WTC11 (cell line): ENCODE results near the gene ZNF593OS. TPM values are rescaled to one million over a fixed set of nuclear protein-coding genes. Genes with fewer than 3 reads are reported as not detected.

Experiments
- ATAC-seq: fragments of 200-7000 bp; cut with Tn5 transposase; 2 replicates; pipeline ENCODE4 v1.10.0; 2021; ENCODE audit warnings: mild to moderate bottlenecking, moderate library complexity
- Bru-seq: library from RNA; stranded (reverse); fragments of 400-500 nt; gene quantifications from one replicate; lab custom pipeline; 2021; lab: Mats Ljungman, UMichigan
- CTCF ChIA-PET: fragments of 300-600 bp; sonication (Branson Sonifier 250); formaldehyde crosslinking; loops from one replicate; lab custom pipeline; 2021; ENCODE audit warnings: antibody characterized with exemption; lab: Charles Lee
- POLR2A ChIA-PET: fragments of 350-600 bp; sonication (Branson Sonifier 250); formaldehyde crosslinking; loops from one replicate; lab custom pipeline; 2021; ENCODE audit warnings: antibody characterized with exemption; lab: Charles Lee
- DNase-seq: peaks from one replicate; pipeline ENCODE4 v3.0.0; 2021; ENCODE audit warnings: low spot score
- H3K27ac Mint-ChIP-seq: 2 replicates; pipeline ENCODE4 v1.8.0; 2021; ENCODE audit warnings: mixed read lengths
- H3K27me3 Mint-ChIP-seq: 2 replicates; pipeline ENCODE4 v1.8.0; 2021; ENCODE audit warnings: low read depth, mild to moderate bottlenecking, moderate library complexity, mixed read lengths
- H3K36me3 Mint-ChIP-seq: 2 replicates; pipeline ENCODE4 v1.8.0; 2021; ENCODE audit warnings: mixed read lengths
- H3K4me1 Mint-ChIP-seq: 2 replicates; pipeline ENCODE4 v1.8.0; 2022; ENCODE audit warnings: mixed read lengths
- H3K4me3 Mint-ChIP-seq: 2 replicates; pipeline ENCODE4 v1.8.0; 2021; ENCODE audit warnings: mild to moderate bottlenecking, moderate library complexity, mixed read lengths
- H3K9me3 Mint-ChIP-seq: 2 replicates; pipeline ENCODE4 v1.8.0; 2021; ENCODE audit warnings: mixed read lengths
- ATF1 ChIP-seq: sonication (generic); formaldehyde crosslinking; IDR thresholded peaks from 2 replicates; pipeline ENCODE4 v1.8.1; 2023; ENCODE audit warnings: mild to moderate bottlenecking, moderate library complexity, missing genetic modification reagents
- ATF2 ChIP-seq: sonication (generic); formaldehyde crosslinking; IDR thresholded peaks from 2 replicates; pipeline ENCODE4 v1.8.1; 2022; ENCODE audit warnings: low read depth, missing genetic modification reagents, borderline replicate concordance
- CREB1 ChIP-seq: sonication (generic); formaldehyde crosslinking; IDR thresholded peaks from 2 replicates; pipeline ENCODE4 v1.8.0; 2023; ENCODE audit warnings: mild to moderate bottlenecking, missing genetic modification reagents
- CREM ChIP-seq: sonication (generic); formaldehyde crosslinking; IDR thresholded peaks from 2 replicates; pipeline ENCODE4 v1.8.1; 2022; ENCODE audit warnings: mild to moderate bottlenecking, missing genetic modification reagents, moderate library complexity
- FOXK1 ChIP-seq: sonication (generic); formaldehyde crosslinking; IDR thresholded peaks from 2 replicates; pipeline ENCODE4 v1.8.0; 2022; ENCODE audit warnings: mild to moderate bottlenecking, moderate library complexity, missing genetic modification reagents
- GRHL2 ChIP-seq: fragments of 250-450 bp; sonication (Bioruptor Pico); IDR thresholded peaks from 2 replicates; pipeline ENCODE4 v1.8.0; 2022; ENCODE audit warnings: mild to moderate bottlenecking, moderate library complexity; ENCODE audit not compliant: insufficient replicate concordance, severe bottlenecking
- IRF1 ChIP-seq: sonication (generic); formaldehyde crosslinking; IDR thresholded peaks from 2 replicates; pipeline ENCODE4 v1.8.0; 2023; ENCODE audit warnings: missing genetic modification reagents
- KAT7 ChIP-seq: sonication (generic); formaldehyde crosslinking; IDR thresholded peaks from 2 replicates; pipeline ENCODE4 v1.8.1; 2023; ENCODE audit warnings: missing genetic modification reagents, mild to moderate bottlenecking, borderline replicate concordance
- MAX ChIP-seq: sonication (generic); formaldehyde crosslinking; IDR thresholded peaks from 2 replicates; pipeline ENCODE4 v1.8.0; 2022; ENCODE audit warnings: mild to moderate bottlenecking, missing genetic modification reagents
- MXD4 ChIP-seq: fragments of 250-450 bp; sonication (Bioruptor Pico); IDR thresholded peaks from 2 replicates; pipeline ENCODE4 v1.8.0; 2021; ENCODE audit warnings: mild to moderate bottlenecking, moderate library complexity, borderline replicate concordance
- NFATC4 ChIP-seq: fragments of 250-450 bp; sonication (Bioruptor Pico); IDR thresholded peaks from 2 replicates; pipeline ENCODE4 v1.9.0; 2021; ENCODE audit warnings: mild to moderate bottlenecking
- SP1 ChIP-seq: sonication (generic); formaldehyde crosslinking; conservative IDR thresholded peaks from 2 replicates; pipeline ENCODE4 v1.8.1; 2022; ENCODE audit warnings: missing genetic modification reagents
- STAT6 ChIP-seq: sonication (generic); formaldehyde crosslinking; conservative IDR thresholded peaks from 2 replicates; pipeline ENCODE4 v1.8.1; 2023; ENCODE audit warnings: mild to moderate bottlenecking, low read depth, missing genetic modification reagents, moderate library complexity
- TCF7 ChIP-seq: sonication (generic); formaldehyde crosslinking; IDR thresholded peaks from 2 replicates; pipeline ENCODE4 v1.8.0; 2022; ENCODE audit warnings: mild to moderate bottlenecking, low read depth, missing genetic modification reagents, moderate library complexity
- TP53 ChIP-seq: sonication (generic); formaldehyde crosslinking; IDR thresholded peaks from 2 replicates; pipeline ENCODE4 v1.8.1; 2023; ENCODE audit warnings: mild to moderate bottlenecking, missing genetic modification reagents
- ZBTB21 ChIP-seq: sonication (generic); formaldehyde crosslinking; IDR thresholded peaks from 2 replicates; pipeline ENCODE4 v1.8.1; 2023; ENCODE audit warnings: mild to moderate bottlenecking, missing genetic modification reagents, borderline replicate concordance
- ZNF317 ChIP-seq: sonication (generic); formaldehyde crosslinking; IDR thresholded peaks from 2 replicates; pipeline ENCODE4 v1.8.1; 2023; ENCODE audit warnings: low read depth, mild to moderate bottlenecking, moderate library complexity, missing genetic modification reagents, borderline replicate concordance
- ZNF423 ChIP-seq: fragments of 250-450 bp; sonication (Bioruptor Pico); IDR thresholded peaks from 2 replicates; pipeline ENCODE4 v2.1.2; 2022; ENCODE audit warnings: mild to moderate bottlenecking, moderate library complexity
- ZNF425 ChIP-seq: fragments of 250-450 bp; sonication (Bioruptor Pico); conservative IDR thresholded peaks from 2 replicates; pipeline ENCODE4 v1.9.0; 2021; ENCODE audit warnings: mild to moderate bottlenecking
- ZNF532 ChIP-seq: fragments of 250-450 bp; sonication (Bioruptor Pico); IDR thresholded peaks from 2 replicates; pipeline ENCODE4 v1.9.0; 2021; ENCODE audit warnings: mild to moderate bottlenecking, borderline replicate concordance
- ZNF671 ChIP-seq: fragments of 250-450 bp; sonication (Bioruptor Pico); IDR thresholded peaks from 2 replicates; pipeline ENCODE4 v1.8.0; 2021; ENCODE audit warnings: mild to moderate bottlenecking
- long read RNA-seq, 3 experiments: library from RNA in 1 of 3; library from capped mRNA in 1 of 3; library from polyadenylated mRNA in 1 of 3; unstranded in 2 of 3; stranded (forward) in 1 of 3; transcript quantifications; one replicate each; pipeline ENCODE4 v2.0.0, GENCODE V29; 2021
- total RNA-seq: library from RNA; stranded (reverse); gene quantifications from 3 replicates; pipeline ENCODE4 v1.2.3, GENCODE V29; 2021

Gene ZNF593OS
- total RNA-seq (not detected in 3 replicates), Bru-seq, nascent RNA (percentile 12 among the genes with signal in this experiment)
- long read RNA-seq, experiment 1, result 0 reads
- long read RNA-seq, experiment 2, result 0 reads
- long read RNA-seq, experiment 3, result 0 reads

- peak within 1 kb of the TSS; percentile 85 for H3K4me3 Mint-ChIP-seq
- DNase-seq (no peak), ATAC-seq (no peak)
- H3K9me3 Mint-ChIP-seq, result no peaks in the 10 kb centered on the region
- H3K36me3 Mint-ChIP-seq, result no peaks in the 10 kb centered on the region
- CTCF ChIA-PET, result interaction anchor here (1.3 to 4.0 kb wide), 4 partner anchors 18 to 108 kb away, joined by 3 to 46 read pairs (median 15); partner anchors contain the start of genes CATSPER4 and CEP85
- peaks cover 3% of the 10 kb centered on the region for H3K27me3 Mint-ChIP-seq
- peaks cover 19% of the 10 kb centered on the region for H3K4me1 Mint-ChIP-seq
- TF ChIP-seq KAT7 (CRISPR knock-in tag) (no peak), CREM (CRISPR knock-in tag) (no peak), STAT6 (CRISPR knock-in tag) (no peak), MAX (CRISPR knock-in tag) (no peak), FOXK1 (CRISPR knock-in tag) (no peak)
- H3K27ac Mint-ChIP-seq, result no peak within 1 kb of the TSS
- POLR2A ChIA-PET, result interaction anchor here (0.6 kb wide), 1 partner anchor 16 kb away, joined by 4 read pairs; no protein-coding TSS in a partner anchor
These were observed at the start of gene ZNF593OS for GRCh38 chr1:26171084-26172072. Gene ZNF593OS (minus strand): TSS chr1:26171832. CDS start chr1:26171661, 171 bp downstream.

- CTCF ChIA-PET, result interaction anchor here (0.8 to 2.2 kb wide), 6 partner anchors 13 to 58 kb away, joined by 4 to 10 read pairs (median 4); partner anchors contain the start of genes CATSPER4, CEP85, SH3BGRL3 and ZNF593
These were observed 49.5 kb upstream of the ZNF593OS start for GRCh38 chr1:26221094-26221493.

More at GRCh38 chr1:26221094-26221493, 49.5 kb upstream of the ZNF593OS start:
- ATAC-seq (no peak), DNase-seq (no peak)
- H3K27ac Mint-ChIP-seq, result no peak overlapping the region
- no peak overlapping the region for H3K4me3 Mint-ChIP-seq
- H3K9me3 Mint-ChIP-seq, result no peaks in the 10 kb centered on the region
- peaks cover 15% of the 10 kb centered on the region for H3K4me1 Mint-ChIP-seq
- TF ChIP-seq TCF7 (CRISPR knock-in tag) (no peak), NFATC4 (CRISPR knock-in tag) (no peak), CREB1 (CRISPR knock-in tag) (no peak), ZNF671 (CRISPR knock-in tag) (no peak), TP53 (CRISPR knock-in tag) (no peak), SP1 (no peak), ATF1 (CRISPR knock-in tag) (no peak), ZNF425 (CRISPR knock-in tag) (no peak), ATF2 (no peak), IRF1 (CRISPR knock-in tag) (no peak), ZBTB21 (CRISPR knock-in tag) (no peak), CREM (CRISPR knock-in tag) (no peak), MXD4 (CRISPR knock-in tag) (no peak), GRHL2 (CRISPR knock-in tag) (no peak), ZNF423 (CRISPR knock-in tag) (no peak), ZNF532 (CRISPR knock-in tag) (no peak), ZNF317 (CRISPR knock-in tag) (no peak)
- H3K27me3 Mint-ChIP-seq, result peaks cover 23% of the 10 kb centered on the region
- POLR2A ChIA-PET, result interaction anchor here (0.7 kb wide), 1 partner anchor 31 kb away, joined by 5 read pairs; no protein-coding TSS in a partner anchor
- H3K36me3 Mint-ChIP-seq, result no peaks in the 10 kb centered on the region
